Right lobe of liver (tissue), 4 donors: Measurements from ENCODE around the gene XPO1.

Experiments
- CTCF ChIP-seq, 4 donors: fragments of 200-600 bp in 3 of 4; fragments of 450-650 bp in 1 of 4; IDR thresholded peaks; one replicate each; pipeline versions ENCODE4 v1.5.1 to v1.8.0; 2016 to 2022; ENCODE audit warnings: antibody characterized with exemption in 4 of 4, mild to moderate bottlenecking in 2 of 4
- POLR2A ChIP-seq: fragments of 450-650 bp; IDR thresholded peaks from one replicate; pipeline ENCODE4 v1.6.1; 2017; ENCODE audit warnings: antibody characterized with exemption, mild to moderate bottlenecking
- donor health status: DM: no; HTN: no; CAD: no.
- donor health status: DM: no; HTN: no; CAD: no.
- donor health status: DM: no; HTN: yes; CAD: no.

DNA sequence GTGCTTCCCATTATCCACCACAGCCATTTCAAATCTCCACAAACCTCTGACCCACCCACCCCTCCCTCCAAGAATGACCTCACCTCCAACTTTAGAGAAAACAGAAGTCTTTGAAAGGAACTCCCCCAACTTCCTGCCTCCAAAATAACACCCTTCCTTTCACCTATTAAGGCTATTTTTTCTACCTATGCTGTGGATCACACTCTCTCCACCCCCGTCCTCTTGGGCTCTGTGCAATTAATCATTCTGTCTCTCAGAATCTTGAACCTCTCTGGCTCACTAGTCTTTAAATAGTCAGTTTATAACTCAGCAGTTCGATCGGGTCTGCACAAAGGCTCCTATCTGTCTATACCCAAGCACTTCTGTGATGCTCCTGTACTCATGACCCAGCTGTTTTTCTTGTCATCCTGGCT is 37.3 kb upstream of the XPO1 start:
- no peak for TF ChIP-seq CTCF (IDR thresholded peaks at IDR 0.05)
- TF ChIP-seq POLR2A = no peak
